GM12878 (cell line): ENCODE measurements around the gene UPK1B.

Source experiments
- EP300 ChIP-seq, 2 experiments: fragments of 150-350 bp in 1 of 2; IDR thresholded peaks; 2 replicates each; pipeline ENCODE4 v1.6.1; 2011 to 2012; ENCODE audit warnings: low read depth in 2 of 2, low read length in 2 of 2, borderline replicate concordance in 1 of 2, improper control_type of control experiment in 1 of 2, inconsistent platforms in 1 of 2; ENCODE audit not compliant: control insufficient read depth in 1 of 2
- FOXK2 ChIP-seq: fragments of 450-650 bp; IDR thresholded peaks from 2 replicates; pipeline ENCODE4 v1.6.1; 2017; ENCODE audit warnings: mild to moderate bottlenecking, moderate library complexity
- NFYB ChIP-seq: IDR thresholded peaks from 2 replicates; pipeline ENCODE4 v1.6.1; 2011; ENCODE audit warnings: low read depth, mild to moderate bottlenecking, low read length, improper control_type of control experiment, moderate library complexity; ENCODE audit not compliant: insufficient read depth
- TBL1XR1 ChIP-seq: IDR thresholded peaks from 2 replicates; pipeline ENCODE4 v1.6.1; 2012; ENCODE audit warnings: low read depth, low read length, improper control_type of control experiment
- ZNF24 ChIP-seq: fragments of 450-650 bp; IDR thresholded peaks from 2 replicates; pipeline ENCODE4 v1.6.1; 2017; ENCODE audit warnings: antibody characterized with exemption, mild to moderate bottlenecking
- TF ChIP-seq, protein P1 (sequence below): fragments of 450-650 bp; IDR thresholded peaks from 2 replicates; pipeline ENCODE4 v1.6.1; 2017; ENCODE audit warnings: mild to moderate bottlenecking
- TF ChIP-seq, protein P2 (sequence below), 3 experiments: IDR thresholded peaks in 2 of 3; conservative IDR thresholded peaks in 1 of 3; 2 replicates each; pipeline ENCODE4 v1.5.1; 2011; ENCODE audit warnings: low read depth in 3 of 3, low read length in 3 of 3, mild to moderate bottlenecking in 3 of 3, control low read depth in 2 of 3, moderate library complexity in 2 of 3, inconsistent platforms in 1 of 3, mixed read lengths in 1 of 3; ENCODE audit not compliant: control insufficient read depth in 2 of 3, insufficient read depth in 1 of 3; ENCODE audit errors: extremely low read depth in 1 of 3
- TF ChIP-seq, protein P3 (sequence below): IDR thresholded peaks from 2 replicates; pipeline ENCODE4 v1.6.1; 2012; ENCODE audit warnings: low read depth, low read length, improper control_type of control experiment

GRCh38 chr3:119195911-119196310 is 22.5 kb downstream of the UPK1B start:
- TF ChIP-seq NFYB (no peak), EP300 (IDR thresholded peaks at IDR 0.05; ENCODE audit: borderline replicate concordance in 1 of 2, control insufficient read depth in 1 of 2, low read depth in 2 of 2, low read length in 2 of 2) (no peak), FOXK2 (no peak), ZNF24 (no peak), TBL1XR1 (no peak)
- TF ChIP-seq, protein P1, sequence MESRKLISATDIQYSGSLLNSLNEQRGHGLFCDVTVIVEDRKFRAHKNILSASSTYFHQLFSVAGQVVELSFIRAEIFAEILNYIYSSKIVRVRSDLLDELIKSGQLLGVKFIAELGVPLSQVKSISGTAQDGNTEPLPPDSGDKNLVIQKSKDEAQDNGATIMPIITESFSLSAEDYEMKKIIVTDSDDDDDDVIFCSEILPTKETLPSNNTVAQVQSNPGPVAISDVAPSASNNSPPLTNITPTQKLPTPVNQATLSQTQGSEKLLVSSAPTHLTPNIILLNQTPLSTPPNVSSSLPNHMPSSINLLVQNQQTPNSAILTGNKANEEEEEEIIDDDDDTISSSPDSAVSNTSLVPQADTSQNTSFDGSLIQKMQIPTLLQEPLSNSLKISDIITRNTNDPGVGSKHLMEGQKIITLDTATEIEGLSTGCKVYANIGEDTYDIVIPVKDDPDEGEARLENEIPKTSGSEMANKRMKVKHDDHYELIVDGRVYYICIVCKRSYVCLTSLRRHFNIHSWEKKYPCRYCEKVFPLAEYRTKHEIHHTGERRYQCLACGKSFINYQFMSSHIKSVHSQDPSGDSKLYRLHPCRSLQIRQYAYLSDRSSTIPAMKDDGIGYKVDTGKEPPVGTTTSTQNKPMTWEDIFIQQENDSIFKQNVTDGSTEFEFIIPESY: no peak
- TF ChIP-seq, protein P2, sequence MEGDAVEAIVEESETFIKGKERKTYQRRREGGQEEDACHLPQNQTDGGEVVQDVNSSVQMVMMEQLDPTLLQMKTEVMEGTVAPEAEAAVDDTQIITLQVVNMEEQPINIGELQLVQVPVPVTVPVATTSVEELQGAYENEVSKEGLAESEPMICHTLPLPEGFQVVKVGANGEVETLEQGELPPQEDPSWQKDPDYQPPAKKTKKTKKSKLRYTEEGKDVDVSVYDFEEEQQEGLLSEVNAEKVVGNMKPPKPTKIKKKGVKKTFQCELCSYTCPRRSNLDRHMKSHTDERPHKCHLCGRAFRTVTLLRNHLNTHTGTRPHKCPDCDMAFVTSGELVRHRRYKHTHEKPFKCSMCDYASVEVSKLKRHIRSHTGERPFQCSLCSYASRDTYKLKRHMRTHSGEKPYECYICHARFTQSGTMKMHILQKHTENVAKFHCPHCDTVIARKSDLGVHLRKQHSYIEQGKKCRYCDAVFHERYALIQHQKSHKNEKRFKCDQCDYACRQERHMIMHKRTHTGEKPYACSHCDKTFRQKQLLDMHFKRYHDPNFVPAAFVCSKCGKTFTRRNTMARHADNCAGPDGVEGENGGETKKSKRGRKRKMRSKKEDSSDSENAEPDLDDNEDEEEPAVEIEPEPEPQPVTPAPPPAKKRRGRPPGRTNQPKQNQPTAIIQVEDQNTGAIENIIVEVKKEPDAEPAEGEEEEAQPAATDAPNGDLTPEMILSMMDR (IDR thresholded peaks at IDR 0.05 in 2 of 3, conservative IDR thresholded peaks at IDR 0.05 in 1 of 3; ENCODE audit: control insufficient read depth in 2 of 3, extremely low read depth in 1 of 3, insufficient read depth in 1 of 3, low read depth in 3 of 3, low read length in 3 of 3): no peak
- TF ChIP-seq, protein P3, sequence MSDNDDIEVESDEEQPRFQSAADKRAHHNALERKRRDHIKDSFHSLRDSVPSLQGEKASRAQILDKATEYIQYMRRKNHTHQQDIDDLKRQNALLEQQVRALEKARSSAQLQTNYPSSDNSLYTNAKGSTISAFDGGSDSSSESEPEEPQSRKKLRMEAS: no peak
